Measurements from ENCODE around the gene SNTG2. TPM values are rescaled to one million over a fixed set of nuclear protein-coding genes. Genes with fewer than 3 reads are reported as not detected.
"Not testable (repeated sequence)": the region's sequence is repeated elsewhere in the genome, so short reads cannot be mapped to it uniquely, and the experiment has no call there.

Gene SNTG2
- total and polyA plus RNA-seq, 2 of the 13 experiments (the other 11 are each of a cell fraction or from before 2014, with no cell fraction given) = not detected

- no peaks in the 10 kb centered on the region for H3K79me2 ChIP-seq (ENCODE audit: insufficient read depth, low read length)
- 0 out of 5 replicates have a peak, but pooled peaks cover 0 to 4% of the 10 kb centered on the region in 2 experiments for H3K27me3 ChIP-seq (ENCODE audit: control insufficient read depth in 1 of 2, insufficient read depth in 2 of 2, low read length in 2 of 2)
- H3K4me2 ChIP-seq (ENCODE audit: low read depth, low read length) = no peak overlapping the region
- H3K27ac ChIP-seq (ENCODE audit: extremely low read length, insufficient read depth, low read length) = no peak overlapping the region
- in situ Hi-C loops (cut with HindIII; ENCODE audit: extremely low pct_ligation_motif_present, low pct_unique_long_range_greater_than_20kb) = loop anchor here (25.0 kb wide), 2 partner anchors 405 to 420 kb away; no protein-coding TSS in a partner anchor
- DNase-seq (ENCODE audit: low spot score) = no peak
- no peak overlapping the region for H3K9ac ChIP-seq (ENCODE audit: insufficient read depth, low read depth, low read length)
- H3K4me1 ChIP-seq (ENCODE audit: insufficient read depth, low read length) = no peaks in the 10 kb centered on the region
- FAIRE-seq = no peak
- 40% methylated on average over 14 of the region's 14 CpGs for WGBS (ENCODE audit: low lambda C conversion rate)
- no TSS peak for BruUV-seq (replicated peaks)
- no peaks in the 10 kb centered on the region for H4K20me1 ChIP-seq (ENCODE audit: insufficient read depth, low read length)
- no peak overlapping the region for H3K4me3 ChIP-seq (replicated peaks in 1 of 3; ENCODE audit: insufficient read depth in 1 of 3, low read depth in 2 of 3, low read length in 3 of 3)
- POLR2A ChIA-PET = no interaction called here
- H2AFZ ChIP-seq (ENCODE audit: low read length) = no peak overlapping the region
- intact Hi-C loops (cut with micrococcal nuclease; ENCODE audit: unreplicated experiment) = no loop called here
- no peak for TF ChIP-seq TP53 (CRISPR knock-in tag; conservative IDR thresholded peaks at IDR 0.05)
- TF ChIP-seq CCDC6 (CRISPR knock-in tag; IDR thresholded peaks at IDR 0.05) = no peak
- no peak for TF ChIP-seq JUNB (CRISPR knock-in tag; IDR thresholded peaks at IDR 0.05; ENCODE audit: borderline replicate concordance)
- ATAC-seq = no peak
- CTCF ChIA-PET (ENCODE audit: low intra/inter-chr PET ratio, low total read pairs) = no interaction called here
- H3K9me3 ChIP-seq (ENCODE audit: low read length) = no peaks in the 10 kb centered on the region
- no peaks in the 10 kb centered on the region for H3K36me3 ChIP-seq (replicated peaks in 1 of 2; ENCODE audit: control insufficient read depth in 1 of 2, insufficient read depth in 2 of 2, low read length in 2 of 2)
These were observed 181.8 kb downstream of the SNTG2 start for GRCh38 chr2:1132328-1132969.

GRCh38 chr2:1133896-1134295 lies 183.2 kb downstream of the SNTG2 start:
- H3K27me3 ChIP-seq (ENCODE audit: control insufficient read depth in 1 of 2, insufficient read depth in 2 of 2, low read length in 2 of 2); BruUV-seq (replicated peaks); FAIRE-seq; H3K36me3 ChIP-seq (replicated peaks in 1 of 2; ENCODE audit: control insufficient read depth in 1 of 2, insufficient read depth in 2 of 2, low read length in 2 of 2); H2AFZ ChIP-seq (ENCODE audit: low read length); H3K27ac ChIP-seq (ENCODE audit: extremely low read length, insufficient read depth, low read length); H3K4me2 ChIP-seq (ENCODE audit: low read depth, low read length); H3K79me2 ChIP-seq (ENCODE audit: insufficient read depth, low read length); H3K4me1 ChIP-seq (ENCODE audit: insufficient read depth, low read length); H4K20me1 ChIP-seq (ENCODE audit: insufficient read depth, low read length); intact Hi-C loops (cut with micrococcal nuclease; ENCODE audit: unreplicated experiment); H3K9ac ChIP-seq (ENCODE audit: insufficient read depth, low read depth, low read length); ATAC-seq; DNase-seq (ENCODE audit: low spot score); POLR2A ChIA-PET; CTCF ChIA-PET (ENCODE audit: low intra/inter-chr PET ratio, low total read pairs); H3K9me3 ChIP-seq (ENCODE audit: low read length); H3K4me3 ChIP-seq (replicated peaks in 1 of 3; ENCODE audit: insufficient read depth in 1 of 3, low read depth in 2 of 3, low read length in 3 of 3): not testable (repeated sequence)
- WGBS (ENCODE audit: low lambda C conversion rate) = 46% methylated on average over 16 of the region's 16 CpGs
- in situ Hi-C loops (cut with HindIII; ENCODE audit: extremely low pct_ligation_motif_present, low pct_unique_long_range_greater_than_20kb) = loop anchor here (25.0 kb wide), 2 partner anchors 403 to 422 kb away; no protein-coding TSS in a partner anchor
